DOHH2 (cell line): ENCODE data around the gene LRRC8D.

Experiments used
- CTCF ChIP-seq: fragments of 200-600 bp; sonication (generic); IDR thresholded peaks from one replicate; pipeline ENCODE4 v1.5.1; 2014; ENCODE audit warnings: antibody characterized with exemption, mild to moderate bottlenecking, low read depth, low read length; ENCODE audit not compliant: poor library complexity, severe bottlenecking
- EZH2phosphoT487 ChIP-seq: fragments of 200-600 bp; sonication (generic); IDR thresholded peaks from 2 replicates; pipeline ENCODE4 v1.6.1; 2017; ENCODE audit warnings: borderline replicate concordance, mild to moderate bottlenecking, antibody characterized with exemption, low read length, moderate library complexity, mixed read lengths

- TF ChIP-seq EZH2phosphoT487 (no peak), CTCF (no peak)
Measured at GRCh38 chr1:89950703-89951102, 129.9 kb downstream of the LRRC8D start.
